ENCODE data around the gene RBBP7. TPM values are rescaled to one million over a fixed set of nuclear protein-coding genes. Genes with fewer than 3 reads are reported as not detected.

The RBBP7 gene
- total and polyA plus RNA-seq, 10 of the 15 experiments (the other 5 are each of a cell fraction or from before 2014, with no cell fraction given): 95.3 to 277 (median 194) TPM

- 84% methylated on average over 6 of the region's 6 CpGs for WGBS (ENCODE audit: insufficient coverage, insufficient replicate concordance, low lambda C conversion rate, missing lambda C conversion rate)
- no peak for FAIRE-seq
- no peak overlapping the region for H2AFZ ChIP-seq (ENCODE audit: control insufficient read depth, low read depth, low read length)
- ChIA-PET POLR2A (no interaction called here), SMC1A (ENCODE audit: uncharacterized antibody, unreplicated experiment) (no interaction called here), RAD21 (ENCODE audit: unreplicated experiment) (no interaction called here), CTCF (no interaction called here)
- in situ Hi-C loops (cut with MboI): no loop called here
- ATAC-seq: no peak
- intact Hi-C loops (cut with micrococcal nuclease; ENCODE audit: unreplicated experiment): no loop called here
- H3K36me3 ChIP-seq (ENCODE audit: control insufficient read depth in 2 of 2, insufficient read depth in 2 of 2, low read length in 1 of 2): peaks cover 5 to 13% of the 10 kb centered on the region in 2 experiments
- H3K4me1 ChIP-seq (ENCODE audit: control insufficient read depth, insufficient read depth, low read length): no peaks in the 10 kb centered on the region
- H3K4me3 ChIP-seq: no peak overlapping the region
- H3K27me3 ChIP-seq (replicated peaks in 1 of 2; ENCODE audit: control insufficient read depth in 2 of 2, insufficient read depth in 2 of 2, low read length in 1 of 2): no peaks in the 10 kb centered on the region
- no peaks in the 10 kb centered on the region for H3K79me2 ChIP-seq (ENCODE audit: control insufficient read depth, insufficient read depth, low read length)
- no peaks in the 10 kb centered on the region for H4K20me1 ChIP-seq (ENCODE audit: control insufficient read depth, insufficient read depth)
- H3K27ac ChIP-seq (ENCODE audit: control insufficient read depth, insufficient read depth): no peak overlapping the region
- no TSS peak for BruUV-seq (replicated peaks)
- no peaks in the 10 kb centered on the region for H3K9me3 ChIP-seq (replicated peaks; ENCODE audit: control insufficient read depth, insufficient read depth, low read length)
- DNase-seq (ENCODE audit: low read depth, low spot score): no peak
- TF ChIP-seq IRF4 (IDR thresholded peaks at IDR 0.05; ENCODE audit: low read depth, low read length) (no peak), ETV6 (conservative IDR thresholded peaks at IDR 0.05 in 1 of 2, IDR thresholded peaks at IDR 0.05 in 1 of 2; ENCODE audit: borderline replicate concordance in 1 of 2, low read depth in 1 of 2) (no peak), ZNF592 (IDR thresholded peaks at IDR 0.05) (no peak), ZSCAN29 (IDR thresholded peaks at IDR 0.05) (no peak)
- no peak overlapping the region for H3K4me2 ChIP-seq (ENCODE audit: control insufficient read depth, insufficient read depth)
- no peak overlapping the region for H3K9ac ChIP-seq (ENCODE audit: control insufficient read depth, insufficient read depth, low read length)
Measured at GRCh38 chrX:16848541-16848940, 21.6 kb downstream of the RBBP7 start.

All from GM12878 (cell line).